Uterus (tissue), 4 donors: ENCODE data around the gene FANCL. TPM values are rescaled to one million over a fixed set of nuclear protein-coding genes. Genes with fewer than 3 reads are reported as not detected.
"Not testable (repeated sequence)": the region's sequence is repeated elsewhere in the genome, so short reads cannot be mapped to it uniquely, and the experiment has no call there.

Experiments used
- DNase-seq, 2 donors: peaks; one replicate each; pipeline ENCODE4 v3.0.0-alpha.2; 2019 to 2020
- H3K27ac ChIP-seq, 2 donors: fragments of 200-600 bp; sonication (generic); 1 replicate in 1 of 2; 2 replicates in 1 of 2; pipeline ENCODE4 v1.5.1; 2016 to 2018
- H3K27me3 ChIP-seq, 2 donors: fragments of 200-600 bp; sonication (generic); one replicate each; pipeline ENCODE4 v1.5.1; 2018 to 2019; ENCODE audit warnings: control low read depth in 1 of 2
- H3K36me3 ChIP-seq, 2 donors: fragments of 200-600 bp; sonication (generic); one replicate each; pipeline ENCODE4 v1.5.1; 2019; ENCODE audit warnings: control low read depth in 1 of 2
- H3K4me1 ChIP-seq, 2 donors: fragments of 200-600 bp; sonication (generic); one replicate each; pipeline ENCODE4 v1.5.1; 2018 to 2019; ENCODE audit warnings: control low read depth in 1 of 2
- H3K4me3 ChIP-seq, 2 donors: fragments of 200-600 bp; sonication (generic); 1 replicate in 1 of 2; 2 replicates in 1 of 2; pipeline ENCODE4 v1.5.1; 2018 to 2019; ENCODE audit warnings: mild to moderate bottlenecking in 1 of 2
- H3K9me3 ChIP-seq, 2 donors: fragments of 200-600 bp; sonication (generic); one replicate each; pipeline ENCODE4 v1.5.1; 2019; ENCODE audit warnings: control low read depth in 1 of 2
- CTCF ChIP-seq, 4 experiments: fragments of 200-600 bp in 2 of 4; fragments of 450-650 bp in 2 of 4; sonication (generic) in 2 of 4; IDR thresholded peaks; one replicate each; pipeline ENCODE4 v1.5.1; 2016 to 2019; ENCODE audit warnings: antibody characterized with exemption in 4 of 4, mild to moderate bottlenecking in 2 of 4, moderate library complexity in 1 of 4
- POLR2A ChIP-seq, 2 donors: fragments of 450-650 bp; IDR thresholded peaks; one replicate each; pipeline ENCODE4 v1.6.1; 2016; ENCODE audit warnings: antibody characterized with exemption in 2 of 2, mild to moderate bottlenecking in 1 of 2, moderate library complexity in 1 of 2
- intact Hi-C: fragments of 100-400 bp; cut with DNase I; formaldehyde crosslinking; loops from one replicate; pipeline ENCODE4 v1.15.1; 2023; ENCODE audit warnings: low total_unique reads
- total RNA-seq, 4 donors: library from RNA; depleted of rRNA in 3 of 4; stranded (reverse); fragments of >200 nt in 3 of 4; gene quantifications; one replicate each; pipeline versions ENCODE4 v1.1.0 to v1.2.4, GENCODE V29; 2014 to 2023
- donor health status: DM: yes; HTN: yes; CAD: no.

FANCL gene
- 100 to 1,000 TPM in 2 of 4 donors, 10 to 100 TPM in 2; 69.8 to 302 (median 96.4) TPM for total RNA-seq

GRCh38 chr2:58240670-58241545 is at the start of gene FANCL:
TSS of gene FANCL (minus strand) at chr2:58241325. CDS start at chr2:58241313, 12 bp downstream.
- H3K9me3 ChIP-seq = no peaks in the 10 kb centered on the region
- H3K4me3 ChIP-seq = peak within 1 kb of the TSS; percentile 71 to 98
- intact Hi-C loops = no loop called here
- peaks cover 0 to 6% of the 10 kb centered on the region in 2 donors for H3K4me1 ChIP-seq
- no peaks in the 10 kb centered on the region for H3K36me3 ChIP-seq
- H3K27me3 ChIP-seq = no peaks in the 10 kb centered on the region
- peak; percentile 89 to 92 for DNase-seq
- H3K27ac ChIP-seq = peak within 1 kb of the TSS; percentile 83 to 97
- TF ChIP-seq CTCF (IDR thresholded peaks at IDR 0.05) (peak in 1 of 4 experiments; percentile 15), POLR2A (IDR thresholded peaks at IDR 0.05) (peak in 1 of 2 donors; percentile 62)

- intact Hi-C loops = no loop called here
- no peak overlapping the region for H3K27ac ChIP-seq
- TF ChIP-seq CTCF (IDR thresholded peaks at IDR 0.05) (no peak), POLR2A (IDR thresholded peaks at IDR 0.05) (no peak)
- no peaks in the 10 kb centered on the region for H3K27me3 ChIP-seq
- H3K4me1 ChIP-seq = no peaks in the 10 kb centered on the region
- no peaks in the 10 kb centered on the region for H3K9me3 ChIP-seq
- H3K36me3 ChIP-seq = no peaks in the 10 kb centered on the region
- no peak overlapping the region for H3K4me3 ChIP-seq
- no peak for DNase-seq
These were observed 47.9 kb upstream of the FANCL start for GRCh38 chr2:58289029-58289428.

GRCh38 chr2:58283931-58284330 is 42.8 kb upstream of the FANCL start:
- no peak for DNase-seq
- intact Hi-C loops = no loop called here
- Histone ChIP-seq H3K27me3 (no peaks in the 10 kb centered on the region), H3K4me1 (no peaks in the 10 kb centered on the region), H3K9me3 (no peaks in the 10 kb centered on the region), H3K27ac (peak overlapping the region; percentile 33 to 61), H3K4me3 (no peak overlapping the region), H3K36me3 (no peaks in the 10 kb centered on the region)
- TF ChIP-seq CTCF (IDR thresholded peaks at IDR 0.05) (no peak), POLR2A (IDR thresholded peaks at IDR 0.05) (no peak)

GRCh38 chr2:58275144-58275543 is 34.0 kb upstream of the FANCL start:
- intact Hi-C loops, H3K4me3 ChIP-seq, H3K27me3 ChIP-seq, H3K36me3 ChIP-seq, H3K4me1 ChIP-seq, H3K9me3 ChIP-seq, H3K27ac ChIP-seq, DNase-seq: not testable (repeated sequence)

GRCh38 chr2:58271826-58272225 is 30.7 kb upstream of the FANCL start:
- H3K36me3 ChIP-seq = no peaks in the 10 kb centered on the region

More at GRCh38 chr2:58271826-58272225, 30.7 kb upstream of the FANCL start:
- no peak overlapping the region for H3K4me3 ChIP-seq
- no peaks in the 10 kb centered on the region for H3K9me3 ChIP-seq
- H3K27ac ChIP-seq = no peak overlapping the region
- H3K27me3 ChIP-seq = no peaks in the 10 kb centered on the region
- no peaks in the 10 kb centered on the region for H3K4me1 ChIP-seq
- DNase-seq = no peak
- intact Hi-C loops = no loop called here
- TF ChIP-seq POLR2A (IDR thresholded peaks at IDR 0.05) = no peak
- TF ChIP-seq CTCF (IDR thresholded peaks at IDR 0.05) = no peak
